Activated CD8-positive, alpha-beta memory T cell treated with anti-CD3 and anti-CD28 coated beads, Interleukin-2, amount 10 ng/mL, durations not matched to agents 7 days and 5 days (primary cell): Measurements from ENCODE around the gene ALOX15. TPM values are rescaled to one million over a fixed set of nuclear protein-coding genes. Genes with fewer than 3 reads are reported as not detected.
A peak's percentile ranks its signal among the peaks of the same experiment; 100 is the strongest.

ENCODE experiments used
- ATAC-seq: fragments of 150-1000 bp; cut with Tn5 transposase; one replicate; pipeline ENCODE4 v1.10.0; 2021; ENCODE audit warnings: moderate library complexity
- CTCF ChIA-PET: fragments of 350-600 bp; sonication (Branson Sonifier 250); formaldehyde crosslinking; loops from one replicate; lab custom pipeline; 2021; ENCODE audit warnings: antibody characterized with exemption; lab: Charles Lee
- DNase-seq: peaks from one replicate; pipeline ENCODE4 v3.0.0-alpha.2; 2020
- H3K27ac Mint-ChIP-seq: one replicate; pipeline ENCODE4 v1.8.0; 2021; ENCODE audit warnings: mild to moderate bottlenecking, mixed read lengths
- H3K27me3 Mint-ChIP-seq: one replicate; pipeline ENCODE4 v1.8.0; 2021; ENCODE audit warnings: mixed read lengths
- H3K36me3 Mint-ChIP-seq: one replicate; pipeline ENCODE4 v1.8.0; 2021; ENCODE audit warnings: mild to moderate bottlenecking, mixed read lengths
- H3K4me1 Mint-ChIP-seq: one replicate; pipeline ENCODE4 v1.8.0; 2021; ENCODE audit warnings: mixed read lengths
- H3K4me3 Mint-ChIP-seq: one replicate; pipeline ENCODE4 v1.8.0; 2021; ENCODE audit warnings: mild to moderate bottlenecking, moderate library complexity, mixed read lengths
- H3K9me3 Mint-ChIP-seq: one replicate; pipeline ENCODE4 v1.8.0; 2022; ENCODE audit warnings: low read depth, mixed read lengths
- total RNA-seq, 2 experiments: library from RNA; stranded (reverse); gene quantifications; one replicate each; pipeline ENCODE4 v1.2.3, GENCODE V29; 2021

ALOX15 gene
- total RNA-seq, 2 experiments from 2014 or later, result not detected

DNA sequence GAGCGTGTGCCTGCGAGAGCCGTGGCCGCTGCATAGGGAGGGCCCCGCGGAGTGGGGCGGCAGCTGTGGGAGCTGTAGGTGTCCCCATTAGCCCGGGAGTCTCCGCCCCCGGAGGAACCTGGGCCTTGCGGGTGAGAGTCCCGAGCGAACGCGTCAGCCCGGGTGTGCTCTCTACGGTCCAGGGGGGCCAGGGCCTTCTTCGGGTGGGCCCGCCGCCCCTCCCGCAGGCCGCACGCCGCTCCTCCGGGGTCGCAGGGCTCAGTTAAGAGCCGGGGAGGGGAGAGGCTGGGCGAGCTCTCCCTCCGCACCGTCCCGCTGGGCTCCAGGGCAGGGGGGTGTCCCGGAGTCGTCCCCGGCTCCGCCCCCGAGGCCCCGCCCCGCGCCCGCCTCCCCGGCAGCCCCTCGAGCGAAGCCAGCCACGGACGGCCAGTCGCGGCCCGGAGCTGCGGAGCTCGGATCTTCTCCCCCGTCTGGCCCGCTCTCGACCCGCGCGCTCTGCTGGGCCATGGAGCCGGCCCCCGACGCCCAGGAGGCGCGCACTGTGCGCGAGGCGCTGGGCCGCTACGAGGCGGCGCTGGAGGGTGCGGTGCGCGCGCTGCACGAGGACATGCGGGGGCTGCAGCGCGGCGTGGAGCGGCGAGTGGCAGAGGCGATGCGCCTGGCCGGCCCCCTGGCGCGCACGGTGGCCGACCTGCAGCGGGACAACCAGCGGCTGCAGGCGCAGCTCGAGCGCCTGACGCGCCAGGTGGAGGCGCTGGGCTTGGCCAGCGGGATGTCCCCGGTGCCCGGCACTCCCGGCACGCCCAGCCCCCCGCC is 57.2 kb downstream of the ALOX15 start, which contains the start of gene SMTNL2:
Gene SMTNL2 (plus strand): TSS at position 429 of the 816 bp plus-strand sequence. CDS start 77 bp downstream, at position 506.
- Mint-ChIP-seq H3K4me3 (peak within 1 kb of the TSS; percentile 11), H3K9me3 (no peaks in the 10 kb centered on the region), H3K27me3 (peaks cover 55% of the 10 kb centered on the region), H3K4me1 (peaks cover 3% of the 10 kb centered on the region), H3K27ac (no peak within 1 kb of the TSS), H3K36me3 (no peaks in the 10 kb centered on the region)
- ATAC-seq (peak; percentile 63), DNase-seq (no peak)
- CTCF ChIA-PET, result interaction anchor here (1.1 to 1.9 kb wide), 3 partner anchors 11 to 42 kb away, joined by 3 to 9 read pairs (median 3); no protein-coding TSS in a partner anchor

DNA sequence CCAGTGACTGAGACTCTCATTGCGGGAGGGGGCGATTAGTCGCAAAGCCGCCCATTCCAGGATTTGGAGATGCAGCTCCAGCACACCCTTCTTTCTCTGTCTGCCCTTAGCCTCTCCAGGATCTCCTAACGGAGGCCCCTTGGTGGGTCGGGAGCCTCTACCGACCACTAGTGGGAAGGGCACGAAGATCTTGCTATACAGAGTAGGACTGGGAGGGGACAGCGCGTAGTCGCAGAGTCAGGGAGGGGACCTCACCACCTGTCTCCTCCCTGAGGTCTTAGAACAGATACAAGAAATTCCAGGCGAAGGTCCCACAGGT is 57.7 kb downstream of the ALOX15 start:
- H3K27me3 Mint-ChIP-seq, result peaks cover 55% of the 10 kb centered on the region
- H3K4me1 Mint-ChIP-seq, result peaks cover 3% of the 10 kb centered on the region
- ATAC-seq (peak; percentile 39), DNase-seq (no peak)
- no peaks in the 10 kb centered on the region for H3K9me3 Mint-ChIP-seq
- H3K36me3 Mint-ChIP-seq, result no peaks in the 10 kb centered on the region
- peak overlapping the region; percentile 11 for H3K4me3 Mint-ChIP-seq
- no peak overlapping the region for H3K27ac Mint-ChIP-seq
- CTCF ChIA-PET, result interaction anchor here (1.1 to 1.9 kb wide), 3 partner anchors 10 to 43 kb away, joined by 3 to 9 read pairs (median 3); no protein-coding TSS in a partner anchor

DNA sequence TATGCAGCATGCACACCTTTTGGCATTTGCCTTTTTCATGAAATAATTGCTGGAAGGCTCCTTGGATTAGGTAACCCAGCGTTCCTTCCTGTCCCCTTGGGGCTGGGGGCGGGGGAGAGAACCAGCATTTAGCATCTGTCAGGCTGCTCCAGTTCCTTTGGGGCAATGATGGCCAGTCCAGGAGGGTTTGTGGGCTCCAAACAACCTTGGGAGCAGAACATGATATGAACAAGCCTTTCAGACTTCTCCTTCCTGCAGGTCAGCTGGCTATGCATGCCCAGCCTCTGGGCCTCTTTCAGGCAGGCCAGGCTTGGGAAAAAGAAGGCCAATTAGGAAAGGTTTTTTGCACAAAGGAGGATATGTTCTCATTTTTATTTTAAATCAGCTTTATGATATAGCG is 58.3 kb downstream of the ALOX15 start:
- Mint-ChIP-seq H3K4me1 (peaks cover 3% of the 10 kb centered on the region), H3K27me3 (peaks cover 55% of the 10 kb centered on the region), H3K27ac (no peak overlapping the region), H3K36me3 (no peaks in the 10 kb centered on the region), H3K9me3 (no peaks in the 10 kb centered on the region), H3K4me3 (no peak overlapping the region)
- CTCF ChIA-PET, result interaction anchor here (1.1 to 1.9 kb wide), 3 partner anchors 10 to 43 kb away, joined by 3 to 9 read pairs (median 3); no protein-coding TSS in a partner anchor
- ATAC-seq (no peak), DNase-seq (no peak)

DNA sequence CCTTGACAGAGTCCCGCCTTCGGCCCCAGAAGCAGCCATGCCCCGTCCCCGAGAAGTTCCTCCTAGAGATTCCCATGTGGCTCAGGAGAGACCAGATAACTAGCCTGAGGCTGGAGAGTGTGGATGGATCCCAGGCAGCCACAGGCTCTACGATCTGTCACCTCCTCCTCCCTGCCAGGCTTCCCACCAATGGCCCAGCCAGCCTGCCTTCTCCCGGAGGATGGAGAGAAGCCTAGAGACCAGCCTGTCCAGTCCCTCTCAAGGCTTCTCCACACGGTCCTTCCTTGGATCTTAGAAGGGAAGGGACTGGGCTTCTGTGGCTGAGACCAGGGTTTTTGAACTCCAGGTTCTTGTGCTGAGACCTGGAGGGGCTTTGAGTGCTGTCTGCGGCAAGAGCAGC is 58.8 kb downstream of the ALOX15 start:
- no peak overlapping the region for H3K27ac Mint-ChIP-seq
- no peaks in the 10 kb centered on the region for H3K36me3 Mint-ChIP-seq
- H3K4me3 Mint-ChIP-seq, result no peak overlapping the region
- ATAC-seq (no peak), DNase-seq (no peak)
- H3K9me3 Mint-ChIP-seq, result no peaks in the 10 kb centered on the region
- H3K27me3 Mint-ChIP-seq, result peaks cover 55% of the 10 kb centered on the region
- H3K4me1 Mint-ChIP-seq, result peaks cover 3% of the 10 kb centered on the region
- CTCF ChIA-PET, result interaction anchor here (0.6 kb wide), 1 partner anchor 68 kb away, joined by 3 read pairs; no protein-coding TSS in a partner anchor

DNA sequence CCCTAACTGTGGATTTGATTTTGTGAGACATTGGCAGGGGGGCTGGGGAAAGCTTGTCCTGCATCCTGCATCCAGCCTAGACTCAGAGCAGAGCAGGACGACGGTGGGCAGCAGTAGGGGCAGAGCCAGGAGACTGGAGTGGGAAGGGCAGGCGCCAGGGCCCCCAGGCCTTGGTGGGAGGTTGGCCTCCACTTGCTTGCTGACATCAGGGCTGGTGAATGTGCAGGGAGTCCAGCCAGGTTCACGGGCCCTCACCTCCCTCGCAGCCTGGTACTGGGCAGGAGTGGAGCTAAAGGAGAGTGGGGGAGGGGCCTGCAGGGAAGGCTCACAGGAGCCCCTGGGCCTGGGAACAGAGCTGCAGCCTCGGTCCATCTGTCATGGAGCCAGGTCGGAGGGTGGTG is 59.4 kb downstream of the ALOX15 start:
- no peak overlapping the region for H3K27ac Mint-ChIP-seq
- H3K4me1 Mint-ChIP-seq, result peaks cover 3% of the 10 kb centered on the region
- ATAC-seq, result no peak
- no peaks in the 10 kb centered on the region for H3K9me3 Mint-ChIP-seq
- no peak overlapping the region for H3K4me3 Mint-ChIP-seq
- H3K27me3 Mint-ChIP-seq, result peaks cover 51% of the 10 kb centered on the region
- H3K36me3 Mint-ChIP-seq, result no peaks in the 10 kb centered on the region
- no peak for DNase-seq
- CTCF ChIA-PET, result interaction anchor here (0.6 kb wide), 1 partner anchor 69 kb away, joined by 3 read pairs; no protein-coding TSS in a partner anchor

Other genes with a start within 250 kb of the ALOX15 start
- 10 to 100 TPM; 17.6 to 39.1 TPM for gene SPNS3, start 207.7 kb downstream of the ALOX15 start, total RNA-seq
- gene SPNS2, start 142.8 kb downstream of the ALOX15 start, total RNA-seq, result 1 to 10 TPM; 1.1 to 1.9 TPM
- 10 to 100 TPM; 72.4 to 94.3 TPM for gene MYBBP1A, start 86.3 kb downstream of the ALOX15 start, total RNA-seq
- not detected for gene GGT6, start 81.1 kb downstream of the ALOX15 start, total RNA-seq
- not detected for gene SMTNL2, start 57.1 kb downstream of the ALOX15 start, total RNA-seq
- 10 to 100 TPM; 88.5 to 96.9 TPM for gene PELP1, start 62.5 kb upstream of the ALOX15 start, total RNA-seq
- 100 to 1,000 TPM; 348 to 365 TPM for gene ARRB2, start 69.0 kb upstream of the ALOX15 start, total RNA-seq
- gene MED11, start 89.8 kb upstream of the ALOX15 start, total RNA-seq, result 10 to 100 TPM; 23.6 to 26.1 TPM
- gene ZMYND15, start 98.2 kb upstream of the ALOX15 start, total RNA-seq, result under 1 TPM in 1 of 2 experiments, not detected in 1; 0.12 TPM
- gene CXCL16, start 98.2 kb upstream of the ALOX15 start, total RNA-seq, result under 1 TPM; 0.70 to 0.96 TPM
- gene TM4SF5, start 130.2 kb upstream of the ALOX15 start, total RNA-seq, result not detected
- under 1 TPM; 0.37 to 0.50 TPM for gene VMO1, start 144.7 kb upstream of the ALOX15 start, total RNA-seq
- gene GLTPD2, start 147.3 kb upstream of the ALOX15 start, total RNA-seq, result not detected
- 100 to 1,000 TPM; 119 to 157 TPM for gene PSMB6, start 154.5 kb upstream of the ALOX15 start, total RNA-seq
- gene PLD2, start 165.5 kb upstream of the ALOX15 start, total RNA-seq, result 10 to 100 TPM; 11.7 to 14.5 TPM
- 100 to 1,000 TPM in 1 of 2 experiments, 10 to 100 TPM in 1; 87.4 to 107 TPM for gene MINK1, start 191.7 kb upstream of the ALOX15 start, total RNA-seq